Stimulated activated CD8-positive, alpha-beta memory T cell treated with anti-CD3 and anti-CD28 coated beads, Interleukin-2, amount 100 ng/mL, for 48 hours (primary cell): ENCODE measurements around the gene TFR2.
A peak's percentile ranks its signal among the peaks of the same experiment; 100 is the strongest.

Experiments
- DNase-seq, 2 donors: peaks; one replicate each; pipeline ENCODE4 v3.0.0-alpha.2; 2020; ENCODE audit warnings: low read depth in 2 of 2

Gene TFR2

DNA sequence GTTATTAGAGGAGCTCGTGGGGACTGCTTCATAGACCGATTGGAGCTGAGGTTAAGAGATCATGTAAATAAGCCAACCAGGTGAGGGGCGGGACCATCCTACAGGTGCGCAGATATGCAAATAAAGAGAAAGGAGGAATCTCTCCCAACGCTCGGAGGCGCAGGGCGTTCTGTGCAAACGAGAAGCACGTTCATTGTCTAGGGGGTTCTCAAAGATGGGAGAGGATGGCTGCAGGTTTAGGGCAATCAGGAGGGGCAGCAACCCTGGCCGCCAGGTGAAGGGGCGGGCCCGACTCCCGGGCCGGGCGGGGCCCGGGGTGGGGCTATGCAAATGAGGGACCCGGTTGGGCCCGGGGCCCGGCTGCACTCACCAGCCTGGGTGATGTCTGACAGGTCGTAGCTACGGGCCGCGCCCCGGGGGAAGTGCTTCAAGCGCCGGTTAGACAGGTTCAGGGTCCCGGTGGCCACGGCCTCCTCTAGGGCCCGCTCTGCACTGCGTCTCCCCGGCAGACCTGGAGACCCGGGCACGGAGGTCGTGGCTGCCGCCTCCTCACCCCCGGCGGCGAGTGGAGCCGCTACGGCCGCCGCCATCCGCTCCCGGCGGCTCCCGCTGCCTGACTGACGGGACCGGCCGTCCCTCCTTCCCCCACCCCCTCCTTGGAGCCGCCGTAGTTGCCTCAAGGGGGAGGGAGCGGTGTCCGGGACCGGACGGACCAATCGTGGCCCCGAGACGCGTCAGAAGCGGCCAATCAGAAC is 55.7 kb downstream of the TFR2 start, which contains the start of gene LRCH4:
Gene LRCH4, minus strand, starts transcription at position 619 of the 755 bp plus-strand sequence. Its CDS starts 29 bp downstream, at position 590.
- peak in 1 of 2 donors; percentile 42 for DNase-seq

DNA sequence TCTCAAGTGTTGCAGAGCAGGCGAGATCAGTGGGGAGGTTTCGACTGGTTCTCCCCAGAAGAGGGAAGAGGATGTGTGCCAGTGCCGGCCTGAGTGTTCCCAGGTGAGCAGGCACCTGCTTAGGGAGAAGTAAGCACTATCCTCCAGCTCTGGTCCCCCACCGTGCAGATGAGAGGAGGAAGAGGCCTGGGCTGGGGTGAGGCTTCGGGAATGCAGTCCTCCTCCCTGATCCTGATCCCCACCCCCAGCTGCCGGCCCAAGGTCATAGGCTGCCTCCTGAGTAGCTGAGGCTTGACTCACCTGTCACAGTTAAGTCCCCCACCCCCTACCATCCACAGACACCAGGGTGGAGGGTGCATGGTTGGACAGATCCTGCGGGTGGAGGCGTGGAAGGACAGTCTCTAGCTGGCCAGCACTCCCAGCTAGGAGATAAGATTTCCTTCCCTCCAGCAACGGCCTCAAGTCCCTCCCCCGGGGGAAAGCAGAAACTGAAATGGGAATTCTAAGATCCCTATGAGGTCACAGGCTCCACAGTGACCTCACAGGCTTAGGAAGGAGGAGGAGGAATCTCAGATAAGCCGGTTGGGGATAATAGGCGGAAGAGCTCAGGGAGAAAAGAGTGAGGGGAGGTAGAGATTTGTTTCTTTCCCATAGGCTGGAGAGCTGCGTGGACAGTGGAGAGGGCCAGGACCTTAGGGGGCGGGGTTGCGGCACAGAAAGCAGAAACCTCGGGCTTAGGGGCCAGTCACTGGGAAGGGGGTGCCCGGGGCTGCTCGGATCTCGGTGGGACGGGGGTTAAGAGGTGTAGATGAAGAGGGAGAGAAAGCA is 56.5 kb downstream of the TFR2 start:
- DNase-seq, result no peak

DNA sequence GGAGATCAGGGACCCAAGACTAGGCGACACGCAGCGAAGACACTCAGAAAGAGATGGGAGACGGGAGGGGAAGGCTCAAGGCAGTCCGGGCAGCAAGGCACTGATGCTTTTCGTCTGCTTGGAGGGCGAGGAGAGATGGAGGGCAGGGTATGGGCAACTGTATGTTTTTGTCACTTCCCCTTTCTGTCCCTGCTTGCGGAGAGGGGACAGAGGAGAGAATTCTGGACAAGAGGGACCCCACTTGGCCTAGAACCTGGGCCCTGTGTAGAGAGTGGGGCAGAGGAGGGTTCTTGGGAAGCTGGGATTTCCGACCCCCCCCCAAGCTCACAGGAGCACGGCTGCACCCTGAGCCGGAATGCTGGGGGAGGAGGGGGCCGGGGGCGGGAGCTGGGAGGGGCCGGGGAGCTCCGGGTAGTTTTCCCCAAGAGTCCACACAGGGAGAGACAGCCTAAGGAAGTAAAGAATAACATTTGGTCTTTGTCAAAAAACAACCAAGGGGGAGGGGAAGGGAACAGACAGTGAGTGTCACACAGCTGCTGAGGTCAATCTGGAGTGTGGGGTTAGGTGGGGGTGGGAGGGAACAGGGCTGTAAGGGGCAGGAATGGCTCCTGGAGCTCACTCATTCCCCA is 57.2 kb downstream of the TFR2 start:
- no peak for DNase-seq

DNA sequence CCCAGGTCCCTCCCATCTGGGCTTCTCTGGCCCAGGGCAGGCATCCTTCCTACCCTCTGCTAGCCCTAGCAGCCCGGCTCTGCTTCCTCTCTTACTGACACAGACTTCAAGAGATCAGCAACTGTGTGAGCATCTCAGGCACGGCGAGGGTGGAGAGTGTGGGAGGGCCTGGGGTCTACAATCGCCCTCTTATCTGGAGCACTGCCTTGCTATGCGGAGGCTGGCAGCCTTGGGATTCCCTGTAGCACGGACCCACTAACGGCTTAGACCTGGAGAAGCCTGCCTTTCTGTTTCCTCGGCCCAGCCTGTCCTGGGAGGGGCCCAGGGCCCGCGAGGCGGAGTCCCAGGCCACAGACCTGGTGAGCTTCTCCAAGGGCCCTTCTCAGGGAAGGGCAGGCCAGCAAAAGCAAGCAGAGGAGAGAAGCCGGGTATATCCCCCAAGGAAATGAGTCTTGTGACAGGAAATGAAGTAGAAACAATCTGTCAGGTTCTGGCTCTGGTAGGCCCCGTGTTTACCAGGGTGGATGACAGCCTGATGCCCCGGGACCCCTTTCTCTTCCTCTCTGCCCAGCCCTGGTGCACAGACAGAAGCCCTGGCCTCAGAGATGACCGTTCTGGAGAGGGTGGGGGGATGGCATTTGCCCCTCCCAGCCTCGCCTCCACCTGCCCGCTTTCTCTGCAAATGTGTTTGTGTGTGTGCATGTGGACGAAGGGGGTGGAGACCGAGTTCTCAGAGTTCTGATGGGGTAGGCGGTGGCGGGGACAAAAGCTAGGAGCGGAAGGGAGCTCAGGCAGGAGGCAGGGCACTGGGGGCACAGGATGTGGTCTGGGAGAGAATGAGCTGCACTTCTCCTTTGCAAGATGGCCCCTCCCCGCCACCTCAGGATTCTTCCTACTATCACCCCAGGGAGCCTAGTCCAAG is 58.0 kb downstream of the TFR2 start:
- peak in 1 of 2 donors; percentile 64 for DNase-seq

DNA sequence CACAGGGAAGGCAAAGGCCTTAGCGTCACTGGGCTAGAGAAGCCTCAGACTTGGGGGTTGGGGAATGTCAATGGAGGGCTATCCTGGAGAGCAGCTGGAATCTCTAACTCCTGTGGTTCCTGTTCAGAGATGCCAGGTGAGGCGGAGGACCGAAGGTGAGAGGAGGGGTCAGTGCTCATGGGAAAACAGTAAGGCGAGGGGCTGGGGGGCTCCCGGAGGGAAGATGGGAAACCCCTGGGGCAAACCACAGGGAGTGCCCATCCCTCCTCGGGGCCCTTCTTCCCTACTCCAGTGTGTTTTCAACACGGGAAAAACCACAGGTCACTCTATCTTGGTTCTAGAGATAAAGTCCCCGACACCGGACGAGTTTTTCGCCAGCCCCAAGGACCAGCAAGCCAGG is 58.7 kb downstream of the TFR2 start:
- no peak for DNase-seq

DNA sequence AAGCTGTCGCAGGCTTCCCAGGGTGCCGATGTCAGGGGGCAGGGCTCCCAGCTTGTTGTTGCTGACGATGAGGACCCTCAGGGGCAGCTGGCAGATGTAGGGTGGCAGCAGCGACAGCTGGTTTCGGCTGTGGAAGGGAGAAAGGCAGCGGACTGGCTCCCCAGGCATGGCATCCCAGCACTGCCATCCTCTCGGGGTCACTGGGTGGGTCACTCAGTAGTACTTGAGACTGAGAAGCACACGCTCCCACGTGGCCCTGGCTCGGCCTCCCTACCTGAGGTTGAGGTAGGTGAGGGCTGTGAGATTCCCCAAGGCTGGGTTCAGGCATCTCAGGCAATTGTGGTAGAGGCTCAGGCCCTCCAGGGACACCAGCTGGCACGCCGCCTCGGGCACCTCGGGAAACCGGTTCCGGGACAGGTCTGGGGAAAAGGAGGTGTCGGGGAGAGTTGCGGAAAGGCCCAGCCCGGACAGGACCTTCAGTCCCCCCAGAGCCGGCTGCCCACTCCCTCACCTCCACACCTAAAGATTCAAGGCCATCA is 59.2 kb downstream of the TFR2 start:
- no peak for DNase-seq

DNA sequence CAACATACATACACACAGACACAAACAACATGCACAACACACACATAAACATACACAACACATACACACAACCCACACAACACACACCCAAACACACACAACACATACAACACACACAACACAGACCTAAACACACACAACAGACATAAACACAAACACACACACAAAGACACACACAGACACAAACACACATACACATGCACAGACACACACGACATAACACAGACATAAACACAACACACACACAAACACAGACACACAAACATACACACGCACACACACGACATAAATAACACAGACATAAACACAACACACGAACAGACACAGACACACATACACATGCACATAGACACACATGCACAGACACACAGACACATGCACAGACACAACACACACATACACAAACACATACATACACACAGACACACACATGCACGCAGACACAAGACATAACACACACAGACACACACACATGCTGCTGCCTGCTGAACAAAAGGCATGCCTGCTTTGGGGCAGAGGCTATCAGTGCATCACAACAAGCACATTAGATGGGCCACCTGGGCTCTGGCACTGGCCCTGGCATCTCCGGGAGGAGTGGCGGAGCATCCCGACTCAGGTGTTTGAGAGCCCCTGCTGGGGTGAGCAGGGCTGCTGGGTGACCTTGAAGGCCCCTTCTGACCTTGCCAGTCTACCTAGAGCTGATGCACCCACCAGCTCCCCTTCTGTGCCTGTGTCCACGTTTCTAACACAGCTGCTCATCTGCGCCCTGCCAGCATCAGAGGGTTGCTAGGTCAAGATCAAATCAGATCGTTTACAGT is 60.7 kb downstream of the TFR2 start:
- DNase-seq, result no peak

DNA sequence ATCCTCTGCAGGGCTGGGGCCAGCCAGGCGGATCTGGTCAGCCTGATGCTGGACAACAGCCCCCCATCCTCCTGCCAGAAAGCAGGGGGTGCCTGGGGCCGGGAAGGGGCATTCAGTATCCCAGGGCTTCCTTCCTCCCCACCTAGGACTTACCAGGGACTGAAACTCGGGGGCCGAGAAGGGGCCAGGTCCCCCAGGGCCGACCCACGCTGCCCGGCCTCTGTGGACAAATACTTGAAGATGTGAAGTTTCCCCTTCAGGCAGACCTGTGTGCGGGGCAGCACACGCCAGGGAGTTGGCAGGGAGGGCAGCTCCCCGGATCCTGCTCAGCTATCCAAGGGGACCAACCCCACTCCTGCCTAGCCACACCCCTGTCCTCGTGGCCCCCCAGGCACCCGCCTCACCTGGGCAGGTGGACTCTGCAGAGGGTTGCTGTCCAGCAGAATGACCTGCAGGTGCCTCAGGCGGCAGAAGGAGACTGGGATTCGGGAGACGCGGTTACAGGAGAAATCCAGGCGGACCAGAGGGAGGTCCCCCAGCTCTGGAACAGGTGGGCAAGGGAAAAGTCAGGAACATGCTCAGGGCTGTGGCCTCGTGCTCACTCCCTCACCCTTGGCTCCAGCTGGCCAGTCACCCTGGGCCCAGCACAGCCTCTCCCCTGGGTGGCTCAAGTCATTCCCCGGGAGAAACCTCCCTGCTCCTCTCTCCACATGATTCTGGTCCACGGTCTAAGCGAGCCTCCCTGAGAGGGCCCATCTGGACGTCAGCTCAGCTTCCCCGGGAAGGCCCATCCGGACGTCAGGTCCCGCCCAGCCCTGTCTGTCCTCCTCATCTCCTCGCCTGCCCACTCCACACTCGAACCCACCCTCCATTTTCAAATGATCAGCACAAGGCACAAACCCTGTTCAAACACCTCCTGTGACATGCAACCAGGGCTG is 62.8 kb downstream of the TFR2 start:
- no peak for DNase-seq

DNA sequence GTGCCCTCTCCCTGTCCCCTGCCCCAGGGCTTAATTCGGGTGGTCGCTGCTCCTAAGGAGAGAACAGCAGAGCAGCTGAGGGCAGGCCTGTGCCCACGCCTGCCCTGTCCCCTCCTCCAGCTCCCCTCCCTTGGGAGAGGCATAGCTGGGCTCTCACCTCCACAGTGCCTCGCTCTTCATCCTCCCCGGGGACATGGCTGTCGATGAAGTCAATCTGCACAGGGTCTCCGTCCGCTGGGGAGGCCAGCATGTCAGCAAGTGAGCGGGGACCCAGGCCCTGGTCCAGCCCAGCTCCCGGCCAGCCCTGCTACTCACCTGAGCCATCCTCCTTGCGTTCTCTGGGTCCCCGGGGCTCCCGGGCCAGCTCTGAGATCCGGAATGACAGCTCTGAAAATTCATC is 63.8 kb downstream of the TFR2 start:
- no peak for DNase-seq

DNA sequence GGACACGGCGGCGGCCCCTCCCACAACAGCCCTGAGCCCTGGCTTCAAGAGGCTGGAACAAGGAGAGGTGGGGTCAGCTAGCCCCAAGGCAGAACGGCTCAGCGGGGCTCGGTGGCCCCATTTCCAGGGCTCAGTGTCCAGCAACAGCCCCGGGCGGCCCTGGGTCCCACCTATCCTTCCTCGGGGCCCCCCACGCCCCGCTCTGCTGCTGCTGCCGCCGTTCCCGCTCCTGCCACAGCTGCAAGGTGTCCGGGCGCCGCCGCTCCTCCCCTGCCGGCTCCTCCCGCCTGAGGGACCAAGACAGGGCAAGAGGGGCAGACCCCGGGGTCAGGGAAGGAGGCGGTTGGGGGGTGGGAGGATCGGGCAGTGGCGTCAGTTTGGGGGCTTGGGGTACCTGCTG is 64.2 kb downstream of the TFR2 start:
- DNase-seq, result no peak

DNA sequence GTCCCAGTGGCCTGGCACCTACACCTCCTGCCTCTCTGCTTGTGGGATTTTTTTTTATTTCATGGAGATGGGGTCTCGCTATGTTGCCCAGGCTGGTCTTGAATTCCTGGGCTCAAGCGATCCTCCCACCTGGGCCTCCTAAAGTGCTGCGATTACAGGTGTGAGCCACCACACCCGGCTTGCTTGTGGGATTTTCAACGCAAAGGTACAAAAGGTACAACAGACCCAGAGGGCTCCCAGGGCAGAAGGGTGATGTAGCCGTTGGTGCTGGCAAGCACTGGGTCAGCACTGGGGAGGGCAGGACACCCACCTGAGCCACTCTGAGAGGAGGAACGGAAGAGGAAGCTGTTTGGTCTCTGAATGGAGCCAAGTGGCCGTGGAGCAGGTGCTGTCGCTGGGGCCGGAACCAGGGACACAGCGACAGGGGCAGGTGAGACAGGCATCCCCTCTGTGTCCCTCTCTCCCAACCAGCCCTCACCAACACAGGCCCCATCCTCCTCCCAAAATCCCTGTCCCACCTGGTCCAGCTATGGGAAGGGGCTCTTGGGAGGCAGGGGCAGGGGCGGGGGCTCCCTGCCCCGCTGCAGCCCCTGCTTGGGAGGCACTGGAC is 64.9 kb downstream of the TFR2 start:
- DNase-seq, result no peak

DNA sequence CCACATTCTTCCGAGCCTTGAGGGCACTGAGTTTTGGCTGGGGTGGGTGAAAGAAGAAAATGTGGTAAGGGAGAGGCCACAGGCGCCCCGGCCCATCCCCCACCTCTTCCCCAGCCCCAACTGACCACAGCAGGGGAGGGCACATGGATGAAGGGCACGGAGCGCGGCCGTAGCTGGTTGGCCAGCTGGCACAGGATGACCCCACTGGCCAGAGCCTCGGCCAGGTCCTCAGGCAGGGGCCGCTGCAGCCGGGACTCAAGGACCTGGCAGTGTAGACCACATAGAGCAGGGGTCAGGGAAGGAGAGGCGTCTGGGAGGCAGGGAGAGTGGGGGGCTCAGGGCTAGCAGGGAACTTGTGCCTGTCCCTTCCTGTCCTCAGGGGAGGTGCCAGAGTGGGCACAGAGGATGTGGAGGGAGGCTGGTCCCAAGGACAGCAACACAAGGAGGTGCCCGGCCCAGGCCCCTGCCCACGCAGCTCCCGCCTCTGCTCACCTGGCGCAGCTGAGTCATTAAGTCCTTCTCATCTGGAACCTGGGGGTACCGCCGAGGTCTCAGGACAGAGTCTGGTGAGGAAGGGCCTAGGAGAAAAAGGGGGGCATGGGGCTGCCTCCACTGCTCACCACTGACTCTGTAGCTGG is 65.5 kb downstream of the TFR2 start:
- DNase-seq, result no peak

DNA sequence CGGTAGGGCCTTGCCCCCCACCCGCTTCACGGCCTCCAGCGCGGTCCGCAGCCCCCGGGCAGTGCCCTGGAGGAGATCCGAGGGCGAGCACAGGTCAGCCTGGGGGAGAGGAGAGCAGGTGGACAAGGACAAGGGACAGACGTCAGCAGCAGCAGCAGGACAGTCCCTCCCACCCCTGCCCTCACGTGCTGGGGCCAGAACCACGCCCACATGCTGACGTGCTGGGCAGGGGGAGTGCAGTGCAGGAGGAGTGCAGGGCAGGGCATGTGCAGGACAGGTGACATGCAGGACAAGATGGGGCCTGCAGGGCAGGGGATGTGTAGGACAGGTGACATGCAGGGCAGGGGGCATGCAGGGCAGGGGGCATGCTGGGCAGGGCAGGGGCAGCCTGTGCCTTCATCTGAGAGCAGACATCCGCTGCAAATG is 66.1 kb downstream of the TFR2 start:
- no peak for DNase-seq

DNA sequence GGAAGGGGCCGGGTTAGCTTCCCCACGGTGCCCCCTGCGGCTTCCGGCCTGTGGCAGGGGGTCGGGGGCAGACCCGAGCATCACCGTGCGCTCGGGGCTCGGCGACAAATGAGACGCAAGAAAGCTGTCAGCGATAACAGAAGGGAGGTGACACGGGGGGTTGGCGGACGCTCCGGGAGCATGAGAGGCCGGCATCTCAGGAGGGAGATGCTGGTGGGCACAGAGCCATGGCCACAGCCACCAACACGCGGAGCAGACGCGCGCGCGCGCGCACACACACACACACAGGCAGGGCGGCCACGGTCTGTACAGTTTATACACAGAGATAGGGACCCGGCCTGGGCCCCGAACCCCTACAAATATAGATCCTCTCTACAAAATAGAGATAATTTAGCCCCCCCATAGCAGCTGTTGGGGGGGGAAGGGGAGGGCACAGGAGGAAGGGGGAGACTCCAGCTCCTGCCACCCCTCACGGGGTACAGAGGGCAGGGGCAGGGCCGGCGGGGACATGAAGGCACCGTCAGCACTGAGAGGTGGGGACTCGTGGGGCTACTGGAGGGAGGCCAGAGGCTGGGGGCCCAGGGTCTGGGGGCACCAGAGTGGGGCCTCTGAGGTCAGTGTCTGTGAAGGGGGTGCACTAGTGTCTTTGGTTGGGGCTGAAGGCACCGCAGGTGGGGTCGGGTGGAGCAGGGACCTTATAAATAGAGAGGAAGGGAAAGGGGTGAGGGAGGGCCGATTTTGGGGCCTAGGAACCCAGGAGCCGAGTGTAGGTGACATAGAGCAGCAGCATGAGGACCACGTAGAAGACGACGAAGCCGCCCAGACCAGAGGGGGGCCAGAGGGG is 66.8 kb downstream of the TFR2 start:
- no peak for DNase-seq

DNA sequence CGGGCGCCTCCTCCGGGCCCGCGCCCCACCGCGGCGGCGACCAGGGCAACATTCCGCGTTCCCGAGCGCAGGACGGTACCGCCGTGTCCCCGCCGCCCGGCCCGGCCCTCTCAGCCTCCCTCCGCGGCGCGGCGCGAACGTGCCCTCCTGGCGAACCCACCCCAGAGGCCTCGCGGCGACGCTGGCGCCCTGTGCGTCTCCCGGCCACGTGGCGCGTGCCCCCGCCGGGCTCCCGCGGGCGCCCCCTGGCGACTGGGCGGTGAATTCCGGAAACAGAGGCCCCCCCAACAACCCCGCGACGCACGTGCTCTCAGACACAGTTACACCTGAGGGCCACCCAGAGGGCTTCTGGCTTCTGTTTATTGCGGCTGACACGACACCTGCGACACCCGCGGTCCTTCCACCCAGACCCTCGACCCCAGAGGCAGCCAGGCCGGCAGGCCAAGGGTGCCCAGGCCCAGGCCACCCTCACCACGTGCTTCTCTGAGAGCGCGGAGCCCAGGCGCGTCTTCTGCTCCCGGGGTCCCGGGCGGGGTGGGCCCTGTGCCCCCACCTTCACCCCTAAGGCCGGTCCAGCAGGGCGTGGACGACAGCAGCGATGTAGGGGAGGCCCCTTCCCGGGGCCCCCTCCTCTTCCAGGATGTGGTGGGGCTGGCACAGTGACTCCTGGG is 67.5 kb downstream of the TFR2 start, which contains the start of gene SAP25:
Gene SAP25, minus strand, starts transcription at position 210 of the 671 bp plus-strand sequence. Its CDS starts 158 bp downstream, at position 52.
- DNase-seq, result no peak

DNA sequence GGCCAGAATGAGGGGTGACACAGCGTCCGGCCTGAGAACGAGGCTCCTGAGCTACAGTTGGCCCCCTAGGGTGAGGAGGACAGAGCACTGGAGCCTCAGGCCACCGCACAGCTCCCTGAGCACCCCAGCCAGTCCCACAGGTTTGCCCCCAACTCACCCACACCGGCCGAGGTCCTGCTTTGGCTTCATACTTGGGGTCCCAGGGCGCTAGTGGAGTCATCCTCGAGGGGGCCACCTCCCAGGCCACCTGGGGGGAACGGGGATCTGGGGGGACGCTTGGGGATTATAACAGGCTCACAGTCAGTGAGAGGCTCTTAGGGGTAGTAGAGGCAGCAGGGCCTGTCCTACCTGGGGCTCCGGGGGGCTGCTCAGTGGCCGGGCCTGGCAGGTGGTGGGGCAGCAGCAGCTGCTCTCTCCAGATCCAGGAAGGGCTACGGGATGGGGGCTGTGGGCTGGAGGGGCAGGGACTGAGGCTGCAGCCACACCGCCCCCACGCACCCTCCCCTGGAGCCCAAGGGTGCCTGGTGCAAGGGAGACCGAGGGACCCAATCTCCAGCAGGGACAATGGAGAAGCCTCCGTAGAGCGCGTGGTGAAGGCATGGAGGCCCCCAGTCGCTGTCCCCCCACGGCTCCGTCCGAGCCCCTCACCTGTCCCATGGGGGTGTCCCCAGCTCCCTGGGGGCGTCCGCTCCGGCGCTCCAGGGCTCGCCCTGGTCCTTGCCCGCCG is 68.2 kb downstream of the TFR2 start:
- no peak for DNase-seq
